ENCODE measurements around the gene DHX16. TPM values are rescaled to one million over a fixed set of nuclear protein-coding genes. Genes with fewer than 3 reads are reported as not detected.

Gene DHX16
- total RNA-seq, 1 experiment from 2014 or later: 32.2 TPM

- TF ChIP-seq CBFB (CRISPR knock-in tag; IDR thresholded peaks at IDR 0.05; ENCODE audit: low read depth) (no peak), ARID4B (CRISPR knock-in tag; IDR thresholded peaks at IDR 0.05; ENCODE audit: borderline replicate concordance) (no peak), ZNF317 (CRISPR knock-in tag; IDR thresholded peaks at IDR 0.05; ENCODE audit: borderline replicate concordance, low read depth) (no peak)
These were observed 17.7 kb downstream of the DHX16 start (continued) for GRCh38 chr6:30654798-30655742.

DNA sequence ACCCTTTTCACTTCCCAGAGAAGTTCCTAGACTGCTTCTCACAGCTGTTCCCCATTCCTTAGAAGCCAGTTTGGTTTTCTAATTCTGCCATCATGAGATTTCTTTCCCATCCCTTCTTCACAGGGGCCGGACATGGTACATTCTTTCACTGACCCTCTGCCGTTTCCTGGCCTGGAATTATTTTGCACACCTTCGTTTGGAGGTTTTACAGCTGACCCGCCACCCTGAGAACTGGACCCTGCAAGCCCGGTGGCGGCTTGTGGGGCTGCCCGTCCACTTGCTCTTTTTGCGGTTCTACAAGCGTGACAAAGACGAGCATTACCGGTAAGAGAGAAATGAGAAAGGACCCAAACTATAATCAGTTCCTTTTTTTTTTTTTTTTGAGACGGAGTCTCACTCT is 21.7 kb downstream of the DHX16 start:
- DNase-seq (ENCODE audit: low spot score): no peak
- no peak for TF ChIP-seq ZNF396 (CRISPR knock-in tag; IDR thresholded peaks at IDR 0.05; ENCODE audit: borderline replicate concordance)
- TF ChIP-seq ATF1 (CRISPR knock-in tag; IDR thresholded peaks at IDR 0.05): no peak
- TF ChIP-seq, protein P1, sequence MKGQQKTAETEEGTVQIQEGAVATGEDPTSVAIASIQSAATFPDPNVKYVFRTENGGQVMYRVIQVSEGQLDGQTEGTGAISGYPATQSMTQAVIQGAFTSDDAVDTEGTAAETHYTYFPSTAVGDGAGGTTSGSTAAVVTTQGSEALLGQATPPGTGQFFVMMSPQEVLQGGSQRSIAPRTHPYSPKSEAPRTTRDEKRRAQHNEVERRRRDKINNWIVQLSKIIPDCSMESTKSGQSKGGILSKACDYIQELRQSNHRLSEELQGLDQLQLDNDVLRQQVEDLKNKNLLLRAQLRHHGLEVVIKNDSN (CRISPR knock-in tag; IDR thresholded peaks at IDR 0.05): no peak
- TF ChIP-seq ZNF317 (CRISPR knock-in tag; IDR thresholded peaks at IDR 0.05; ENCODE audit: borderline replicate concordance, low read depth): no peak
- no peak for TF ChIP-seq GTF2I (CRISPR knock-in tag; conservative IDR thresholded peaks at IDR 0.05)
- TF ChIP-seq, protein P2, sequence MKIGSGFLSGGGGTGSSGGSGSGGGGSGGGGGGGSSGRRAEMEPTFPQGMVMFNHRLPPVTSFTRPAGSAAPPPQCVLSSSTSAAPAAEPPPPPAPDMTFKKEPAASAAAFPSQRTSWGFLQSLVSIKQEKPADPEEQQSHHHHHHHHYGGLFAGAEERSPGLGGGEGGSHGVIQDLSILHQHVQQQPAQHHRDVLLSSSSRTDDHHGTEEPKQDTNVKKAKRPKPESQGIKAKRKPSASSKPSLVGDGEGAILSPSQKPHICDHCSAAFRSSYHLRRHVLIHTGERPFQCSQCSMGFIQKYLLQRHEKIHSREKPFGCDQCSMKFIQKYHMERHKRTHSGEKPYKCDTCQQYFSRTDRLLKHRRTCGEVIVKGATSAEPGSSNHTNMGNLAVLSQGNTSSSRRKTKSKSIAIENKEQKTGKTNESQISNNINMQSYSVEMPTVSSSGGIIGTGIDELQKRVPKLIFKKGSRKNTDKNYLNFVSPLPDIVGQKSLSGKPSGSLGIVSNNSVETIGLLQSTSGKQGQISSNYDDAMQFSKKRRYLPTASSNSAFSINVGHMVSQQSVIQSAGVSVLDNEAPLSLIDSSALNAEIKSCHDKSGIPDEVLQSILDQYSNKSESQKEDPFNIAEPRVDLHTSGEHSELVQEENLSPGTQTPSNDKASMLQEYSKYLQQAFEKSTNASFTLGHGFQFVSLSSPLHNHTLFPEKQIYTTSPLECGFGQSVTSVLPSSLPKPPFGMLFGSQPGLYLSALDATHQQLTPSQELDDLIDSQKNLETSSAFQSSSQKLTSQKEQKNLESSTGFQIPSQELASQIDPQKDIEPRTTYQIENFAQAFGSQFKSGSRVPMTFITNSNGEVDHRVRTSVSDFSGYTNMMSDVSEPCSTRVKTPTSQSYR (CRISPR knock-in tag; IDR thresholded peaks at IDR 0.05): no peak
- TF ChIP-seq PREB (CRISPR knock-in tag; IDR thresholded peaks at IDR 0.05; ENCODE audit: borderline replicate concordance): no peak
- TF ChIP-seq TEAD4 (CRISPR knock-in tag; IDR thresholded peaks at IDR 0.05): no peak
- TF ChIP-seq FOXP4 (CRISPR knock-in tag; IDR thresholded peaks at IDR 0.05): no peak
- no peak for TF ChIP-seq JAZF1 (CRISPR knock-in tag; IDR thresholded peaks at IDR 0.05)
- TF ChIP-seq ZNF263 (CRISPR knock-in tag; IDR thresholded peaks at IDR 0.05; ENCODE audit: low read depth): no peak
- no peak for ATAC-seq
- ChIA-PET POLR2A (interaction anchor here (1.0 to 1.2 kb wide), 2 partner anchors 21 to 38 kb away, joined by 3 read pairs; partner anchors contain the start of gene DHX16), CTCF (interaction anchor here (0.7 to 1.2 kb wide), 4 partner anchors 21 to 79 kb away, joined by 3 to 6 read pairs (median 3); partner anchors contain the start of gene DHX16)
- Mint-ChIP-seq H3K36me3 (peaks cover 43% of the 10 kb centered on the region), H3K27ac (peak overlapping the region; percentile 80; the same call in 1 of the 2 replicates), H3K4me1 (peaks cover 12% of the 10 kb centered on the region), H3K9me3 (no peaks in the 10 kb centered on the region), H3K4me3 (no peak overlapping the region), H3K27me3 (ENCODE audit: low read depth) (no peaks in the 10 kb centered on the region)
